ENCODE data around the gene CTAG1B. TPM values are rescaled to one million over a fixed set of nuclear protein-coding genes. Genes with fewer than 3 reads are reported as not detected.

The CTAG1B gene
- total and polyA plus RNA-seq, 2 experiments from 2014 or later = not detected

GRCh38 chrX:154648931-154649330 is 29.8 kb upstream of the CTAG1B start:
- Histone ChIP-seq H3K36me3 (ENCODE audit: insufficient read depth) (no peaks in the 10 kb centered on the region), H4K20me1 (replicated peaks; ENCODE audit: insufficient read depth) (no peaks in the 10 kb centered on the region), H2AFZ (no peak overlapping the region), H3K27ac (ENCODE audit: low read depth) (no peak overlapping the region), H3K9me2 (ENCODE audit: insufficient read depth) (no peaks in the 10 kb centered on the region), H3K4me3 (no peak overlapping the region), H3F3A (replicated peaks; ENCODE audit: low read depth) (no peaks in the 10 kb centered on the region), H3K4me1 (ENCODE audit: insufficient read depth) (no peaks in the 10 kb centered on the region), H3K4me2 (no peak overlapping the region), H3K79me2 (replicated peaks; ENCODE audit: insufficient read depth) (no peaks in the 10 kb centered on the region), H3K27me3 (ENCODE audit: insufficient read depth) (no peaks in the 10 kb centered on the region)
- no peaks in the 10 kb centered on the region for H3K36me3 Mint-ChIP-seq (ENCODE audit: low read depth)
- no peak for DNase-seq (ENCODE audit: low spot score)
- TF ChIP-seq EZH2phosphoT487 (IDR thresholded peaks at IDR 0.05; ENCODE audit: unreplicated experiment) = no peak
- no peak for TF ChIP-seq ZNF462 (CRISPR knock-in tag; IDR thresholded peaks at IDR 0.05)
- TF ChIP-seq, protein P1, sequence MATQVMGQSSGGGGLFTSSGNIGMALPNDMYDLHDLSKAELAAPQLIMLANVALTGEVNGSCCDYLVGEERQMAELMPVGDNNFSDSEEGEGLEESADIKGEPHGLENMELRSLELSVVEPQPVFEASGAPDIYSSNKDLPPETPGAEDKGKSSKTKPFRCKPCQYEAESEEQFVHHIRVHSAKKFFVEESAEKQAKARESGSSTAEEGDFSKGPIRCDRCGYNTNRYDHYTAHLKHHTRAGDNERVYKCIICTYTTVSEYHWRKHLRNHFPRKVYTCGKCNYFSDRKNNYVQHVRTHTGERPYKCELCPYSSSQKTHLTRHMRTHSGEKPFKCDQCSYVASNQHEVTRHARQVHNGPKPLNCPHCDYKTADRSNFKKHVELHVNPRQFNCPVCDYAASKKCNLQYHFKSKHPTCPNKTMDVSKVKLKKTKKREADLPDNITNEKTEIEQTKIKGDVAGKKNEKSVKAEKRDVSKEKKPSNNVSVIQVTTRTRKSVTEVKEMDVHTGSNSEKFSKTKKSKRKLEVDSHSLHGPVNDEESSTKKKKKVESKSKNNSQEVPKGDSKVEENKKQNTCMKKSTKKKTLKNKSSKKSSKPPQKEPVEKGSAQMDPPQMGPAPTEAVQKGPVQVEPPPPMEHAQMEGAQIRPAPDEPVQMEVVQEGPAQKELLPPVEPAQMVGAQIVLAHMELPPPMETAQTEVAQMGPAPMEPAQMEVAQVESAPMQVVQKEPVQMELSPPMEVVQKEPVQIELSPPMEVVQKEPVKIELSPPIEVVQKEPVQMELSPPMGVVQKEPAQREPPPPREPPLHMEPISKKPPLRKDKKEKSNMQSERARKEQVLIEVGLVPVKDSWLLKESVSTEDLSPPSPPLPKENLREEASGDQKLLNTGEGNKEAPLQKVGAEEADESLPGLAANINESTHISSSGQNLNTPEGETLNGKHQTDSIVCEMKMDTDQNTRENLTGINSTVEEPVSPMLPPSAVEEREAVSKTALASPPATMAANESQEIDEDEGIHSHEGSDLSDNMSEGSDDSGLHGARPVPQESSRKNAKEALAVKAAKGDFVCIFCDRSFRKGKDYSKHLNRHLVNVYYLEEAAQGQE (IDR thresholded peaks at IDR 0.05; ENCODE audit: unreplicated experiment) = no peak
- no peak for TF ChIP-seq CTCF (conservative IDR thresholded peaks at IDR 0.05; ENCODE audit: low read depth in 2 of 2)
- no peak for TF ChIP-seq CREB1 (CRISPR knock-in tag; IDR thresholded peaks at IDR 0.05; ENCODE audit: low read depth)
- no peak for TF ChIP-seq JUNB (IDR thresholded peaks at IDR 0.05; ENCODE audit: unreplicated experiment)
- TF ChIP-seq EZH2 (IDR thresholded peaks at IDR 0.05; ENCODE audit: low read depth, unreplicated experiment) = no peak
- no peak for TF ChIP-seq NANOG (IDR thresholded peaks at IDR 0.05; ENCODE audit: borderline replicate concordance)
- TF ChIP-seq ZNF331 (CRISPR knock-in tag; IDR thresholded peaks at IDR 0.05; ENCODE audit: low read depth) = no peak
- TF ChIP-seq STAT1 (IDR thresholded peaks at IDR 0.05; ENCODE audit: unreplicated experiment) = no peak
- TF ChIP-seq POLR2AphosphoS5 (IDR thresholded peaks at IDR 0.05; ENCODE audit: low read depth) = no peak
- TF ChIP-seq ZNF114 (CRISPR knock-in tag; IDR thresholded peaks at IDR 0.05) = no peak
- no peak for TF ChIP-seq ETS1 (IDR thresholded peaks at IDR 0.05)
- H3K4me1 Mint-ChIP-seq = no peaks in the 10 kb centered on the region
- H3K4me3 Mint-ChIP-seq = no peak overlapping the region
- H3K9me3 Mint-ChIP-seq = no peaks in the 10 kb centered on the region
- H3K27ac Mint-ChIP-seq = no peak overlapping the region
- H3K27me3 Mint-ChIP-seq (ENCODE audit: insufficient read depth, low read depth, poor library complexity) = peaks cover 6% of the 10 kb centered on the region
- no peak for ATAC-seq

Measured in GM23338 (cell line).